Measurements from ENCODE around the gene DHRSX. TPM values are rescaled to one million over a fixed set of nuclear protein-coding genes. Genes with fewer than 3 reads are reported as not detected.
"Not testable (repeated sequence)": the region's sequence is repeated elsewhere in the genome, so short reads cannot be mapped to it uniquely, and the experiment has no call there.

Gene DHRSX
- total RNA-seq, 2 donors from 2014 or later = 32.2 to 38.1 TPM

- intact Hi-C loops (cut with DNase I, micrococcal nuclease) = no loop called here
- DNase-seq = no peak
- ATAC-seq = no peak
Measured at GRCh38 chrX:2463973-2464676, 36.7 kb downstream of the DHRSX start.

- intact Hi-C loops (cut with DNase I, micrococcal nuclease); ATAC-seq; DNase-seq: not testable (repeated sequence)
Measured at GRCh38 chrX:2463481-2463880, 37.3 kb downstream of the DHRSX start.

GRCh38 chrX:2462780-2463179 lies 38.0 kb downstream of the DHRSX start:
- no peak for ATAC-seq
- intact Hi-C loops (cut with DNase I, micrococcal nuclease) = no loop called here
- DNase-seq = no peak

- ATAC-seq (no peak), DNase-seq (no peak)
- intact Hi-C loops (cut with DNase I, micrococcal nuclease) = no loop called here
Measured at GRCh38 chrX:2462074-2462473, 38.7 kb downstream of the DHRSX start.

GRCh38 chrX:2461711-2462016 lies 39.1 kb downstream of the DHRSX start:
- intact Hi-C loops (cut with DNase I, micrococcal nuclease) = no loop called here
- DNase-seq (no peak), ATAC-seq (no peak)

GRCh38 chrX:2460821-2461710 lies 39.7 kb downstream of the DHRSX start:
- DNase-seq; intact Hi-C loops (cut with DNase I, micrococcal nuclease); ATAC-seq: not testable (repeated sequence)

GRCh38 chrX:2460048-2460447 lies 40.7 kb downstream of the DHRSX start:
- ATAC-seq; DNase-seq; intact Hi-C loops (cut with DNase I, micrococcal nuclease): not testable (repeated sequence)

- no peak for ATAC-seq
- intact Hi-C loops (cut with DNase I, micrococcal nuclease) = no loop called here
Measured at GRCh38 chrX:2458309-2458708, 42.5 kb downstream of the DHRSX start.

GRCh38 chrX:2457289-2458133 lies 43.3 kb downstream of the DHRSX start:
- ATAC-seq (no peak), DNase-seq (no peak)
- intact Hi-C loops (cut with DNase I, micrococcal nuclease) = no loop called here

More at GRCh38 chrX:2458309-2458708, 42.5 kb downstream of the DHRSX start:
- no peak for DNase-seq

GRCh38 chrX:2456091-2456490 lies 44.7 kb downstream of the DHRSX start:
- DNase-seq; intact Hi-C loops (cut with DNase I, micrococcal nuclease): not testable (repeated sequence)
- peak; percentile 50 for ATAC-seq

GRCh38 chrX:2454620-2455019 lies 46.2 kb downstream of the DHRSX start:
- ATAC-seq; DNase-seq; intact Hi-C loops (cut with DNase I, micrococcal nuclease): not testable (repeated sequence)

- intact Hi-C loops (cut with DNase I, micrococcal nuclease) = no loop called here
- no peak for DNase-seq
- ATAC-seq = no peak
Measured at GRCh38 chrX:2452799-2453198, 48.0 kb downstream of the DHRSX start.

- no peak for DNase-seq
- intact Hi-C loops (cut with DNase I, micrococcal nuclease) = no loop called here
- ATAC-seq = no peak
Measured at GRCh38 chrX:2452317-2452784, 48.4 kb downstream of the DHRSX start.

GRCh38 chrX:2451501-2452316 lies 49.1 kb downstream of the DHRSX start:
- no peak for DNase-seq
- intact Hi-C loops (cut with DNase I, micrococcal nuclease) = no loop called here
- ATAC-seq = no peak

GRCh38 chrX:2450681-2451080 lies 50.1 kb downstream of the DHRSX start:
- DNase-seq (no peak), ATAC-seq (no peak)
- intact Hi-C loops (cut with DNase I, micrococcal nuclease) = no loop called here

GRCh38 chrX:2449135-2449886 lies 51.5 kb downstream of the DHRSX start:
- intact Hi-C loops (cut with DNase I, micrococcal nuclease) = no loop called here
- ATAC-seq (no peak), DNase-seq (no peak)

GRCh38 chrX:2447484-2447883 lies 53.3 kb downstream of the DHRSX start:
- intact Hi-C loops (cut with DNase I, micrococcal nuclease) = no loop called here
- ATAC-seq = no peak
- DNase-seq = no peak

- DNase-seq = no peak
- intact Hi-C loops (cut with DNase I, micrococcal nuclease) = no loop called here
- no peak for ATAC-seq
Measured at GRCh38 chrX:2446815-2447214, 54.0 kb downstream of the DHRSX start.

Measured in left colon (tissue), 2 donors.